Uterus (tissue), 4 donors: ENCODE measurements around the gene ABAT. TPM values are rescaled to one million over a fixed set of nuclear protein-coding genes. Genes with fewer than 3 reads are reported as not detected.

ENCODE experiments used
- DNase-seq, 2 donors: peaks; one replicate each; pipeline ENCODE4 v3.0.0-alpha.2; 2019 to 2020
- H3K27ac ChIP-seq, 2 donors: fragments of 200-600 bp; sonication (generic); 1 replicate in 1 of 2; 2 replicates in 1 of 2; pipeline ENCODE4 v1.5.1; 2016 to 2018
- H3K27me3 ChIP-seq, 2 donors: fragments of 200-600 bp; sonication (generic); one replicate each; pipeline ENCODE4 v1.5.1; 2018 to 2019; ENCODE audit warnings: control low read depth in 1 of 2
- H3K36me3 ChIP-seq, 2 donors: fragments of 200-600 bp; sonication (generic); one replicate each; pipeline ENCODE4 v1.5.1; 2019; ENCODE audit warnings: control low read depth in 1 of 2
- H3K4me1 ChIP-seq, 2 donors: fragments of 200-600 bp; sonication (generic); one replicate each; pipeline ENCODE4 v1.5.1; 2018 to 2019; ENCODE audit warnings: control low read depth in 1 of 2
- H3K4me3 ChIP-seq, 2 donors: fragments of 200-600 bp; sonication (generic); 1 replicate in 1 of 2; 2 replicates in 1 of 2; pipeline ENCODE4 v1.5.1; 2018 to 2019; ENCODE audit warnings: mild to moderate bottlenecking in 1 of 2
- H3K9me3 ChIP-seq, 2 donors: fragments of 200-600 bp; sonication (generic); one replicate each; pipeline ENCODE4 v1.5.1; 2019; ENCODE audit warnings: control low read depth in 1 of 2
- CTCF ChIP-seq, 4 experiments: fragments of 200-600 bp in 2 of 4; fragments of 450-650 bp in 2 of 4; sonication (generic) in 2 of 4; IDR thresholded peaks; one replicate each; pipeline ENCODE4 v1.5.1; 2016 to 2019; ENCODE audit warnings: antibody characterized with exemption in 4 of 4, mild to moderate bottlenecking in 2 of 4, moderate library complexity in 1 of 4
- POLR2A ChIP-seq, 2 donors: fragments of 450-650 bp; IDR thresholded peaks; one replicate each; pipeline ENCODE4 v1.6.1; 2016; ENCODE audit warnings: antibody characterized with exemption in 2 of 2, mild to moderate bottlenecking in 1 of 2, moderate library complexity in 1 of 2
- intact Hi-C: fragments of 100-400 bp; cut with DNase I; formaldehyde crosslinking; loops from one replicate; pipeline ENCODE4 v1.15.1; 2023; ENCODE audit warnings: low total_unique reads
- small RNA-seq: library from RNA; depleted of rRNA; stranded (forward); fragments of <200 nt; gene quantifications from one replicate; pipeline ENCODE3, GENCODE V24; 2016
- total RNA-seq, 4 donors: library from RNA; depleted of rRNA in 3 of 4; stranded (reverse); fragments of >200 nt in 3 of 4; gene quantifications; one replicate each; pipeline versions ENCODE4 v1.1.0 to v1.2.4, GENCODE V29; 2014 to 2023
- donor health status: DM: yes; HTN: yes; CAD: no.

Gene ABAT
- total RNA-seq, 4 donors from 2014 or later = 1.0 to 11.0 (median 6.7) TPM

GRCh38 chr16:8828541-8829165 is 154.2 kb downstream of the ABAT start:
- H3K27me3 ChIP-seq = no peaks in the 10 kb centered on the region
- H3K36me3 ChIP-seq = no peaks in the 10 kb centered on the region
- no peak for DNase-seq
- no peaks in the 10 kb centered on the region for H3K9me3 ChIP-seq
- intact Hi-C loops = no loop called here
- H3K4me3 ChIP-seq = no peak overlapping the region
- TF ChIP-seq POLR2A (IDR thresholded peaks at IDR 0.05) = no peak
- TF ChIP-seq CTCF (IDR thresholded peaks at IDR 0.05) = no peak
- H3K27ac ChIP-seq = no peak overlapping the region
- no peaks in the 10 kb centered on the region for H3K4me1 ChIP-seq

- TF ChIP-seq CTCF (IDR thresholded peaks at IDR 0.05) (no peak), POLR2A (IDR thresholded peaks at IDR 0.05) (no peak)
- Histone ChIP-seq H3K4me3 (no peak overlapping the region), H3K9me3 (no peaks in the 10 kb centered on the region), H3K4me1 (no peaks in the 10 kb centered on the region), H3K27me3 (no peaks in the 10 kb centered on the region), H3K27ac (no peak overlapping the region), H3K36me3 (no peaks in the 10 kb centered on the region)
- intact Hi-C loops = no loop called here
- no peak for DNase-seq
These were observed 157.0 kb downstream of the ABAT start for GRCh38 chr16:8831450-8831849.

DNA sequence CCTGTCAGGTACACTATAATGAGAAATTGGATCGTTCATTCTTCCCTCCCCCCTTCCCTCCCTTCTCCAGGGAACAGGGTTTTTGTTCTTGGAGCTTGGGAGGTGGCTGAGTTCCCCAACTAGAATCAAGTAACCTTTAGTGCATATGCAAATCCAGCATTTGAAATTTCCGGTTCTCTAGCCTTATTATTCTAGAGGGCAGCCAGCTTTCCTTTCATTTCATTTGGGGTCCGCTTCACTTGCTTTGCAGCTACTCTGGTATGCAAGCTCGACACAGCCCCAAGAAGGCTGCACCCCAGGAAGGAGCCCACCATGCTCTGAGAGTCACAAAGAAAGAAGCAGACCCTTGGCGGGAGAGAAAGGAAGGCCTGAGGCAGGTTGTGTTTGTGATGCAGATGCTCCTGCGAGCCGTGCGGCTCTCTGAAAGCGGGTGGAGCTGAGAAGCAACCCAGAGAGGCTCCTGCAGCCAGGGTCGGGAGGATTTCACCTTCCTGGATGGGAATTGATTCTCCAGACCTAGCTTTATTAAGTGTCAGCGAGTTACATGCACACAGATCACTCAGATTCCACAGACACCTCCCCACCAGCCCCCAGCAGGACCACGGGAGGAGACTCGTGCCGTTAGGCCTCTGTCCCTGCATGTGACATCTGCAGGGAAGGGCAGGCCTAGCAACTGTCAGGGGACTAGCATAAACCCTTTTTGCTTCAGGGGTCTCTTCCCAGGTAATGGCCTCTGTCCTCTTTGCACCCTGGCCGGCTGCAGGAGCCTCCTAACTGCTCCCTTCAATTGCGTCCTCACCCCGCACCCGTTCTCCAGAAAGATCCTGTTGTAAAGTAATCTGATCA is 157.7 kb downstream of the ABAT start:
- H3K4me3 ChIP-seq = no peak overlapping the region
- H3K36me3 ChIP-seq = no peaks in the 10 kb centered on the region
- H3K9me3 ChIP-seq = no peaks in the 10 kb centered on the region
- H3K27me3 ChIP-seq = no peaks in the 10 kb centered on the region
- DNase-seq = no peak
- intact Hi-C loops = no loop called here
- no peak for TF ChIP-seq POLR2A (IDR thresholded peaks at IDR 0.05)
- TF ChIP-seq CTCF (IDR thresholded peaks at IDR 0.05) = no peak
- no peaks in the 10 kb centered on the region for H3K4me1 ChIP-seq
- H3K27ac ChIP-seq = no peak overlapping the region

GRCh38 chr16:8832717-8833105 is 158.3 kb downstream of the ABAT start:
- H3K27me3 ChIP-seq = no peaks in the 10 kb centered on the region
- no peak overlapping the region for H3K27ac ChIP-seq
- H3K36me3 ChIP-seq = no peaks in the 10 kb centered on the region
- H3K9me3 ChIP-seq = no peaks in the 10 kb centered on the region
- DNase-seq = no peak
- no peak for TF ChIP-seq CTCF (IDR thresholded peaks at IDR 0.05)
- no peak for TF ChIP-seq POLR2A (IDR thresholded peaks at IDR 0.05)
- no peaks in the 10 kb centered on the region for H3K4me1 ChIP-seq
- H3K4me3 ChIP-seq = no peak overlapping the region
- intact Hi-C loops = no loop called here

Small RNA genes lying within 50 kb of the gene (small RNA-seq; reads per million reads assigned to genes)
- gene AC007224.1 (not detected), gene RN7SL743P (not detected), gene RNU7-63P (not detected)

Other genes starting within 250 kb of the ABAT start
- gene TMEM114, start 84.1 kb upstream of the ABAT start, total RNA-seq = not detected
- 10 to 100 TPM; 20.2 to 70.3 (median 45.4) TPM for gene METTL22, start 52.9 kb upstream of the ABAT start, total RNA-seq
- gene TMEM186, start 123.0 kb downstream of the ABAT start, total RNA-seq = 1 to 10 TPM; 6.1 to 9.1 (median 8.3) TPM
- 10 to 100 TPM; 19.0 to 41.6 (median 27.5) TPM for gene PMM2, start 123.2 kb downstream of the ABAT start, total RNA-seq
- gene CARHSP1, start 194.4 kb downstream of the ABAT start, total RNA-seq = 10 to 100 TPM; 20.0 to 79.2 (median 67.4) TPM
- gene LITAFD, start 207.7 kb downstream of the ABAT start, total RNA-seq = not detected